HG03575 (cell line): ENCODE measurements around the gene LDLRAD4.

Experiments used
- ATAC-seq: cut with Tn5 transposase; IDR thresholded peaks from one replicate; pipeline ENCODE4 v1.9.1; 2021; ENCODE audit not compliant: unreplicated experiment, insufficient number of reproducible peaks, low FRiP score; ENCODE audit errors: extremely low read depth

Gene LDLRAD4

GRCh38 chr18:13572721-13573120, 354.2 kb downstream of the LDLRAD4 start:
- ATAC-seq = no peak

DNA sequence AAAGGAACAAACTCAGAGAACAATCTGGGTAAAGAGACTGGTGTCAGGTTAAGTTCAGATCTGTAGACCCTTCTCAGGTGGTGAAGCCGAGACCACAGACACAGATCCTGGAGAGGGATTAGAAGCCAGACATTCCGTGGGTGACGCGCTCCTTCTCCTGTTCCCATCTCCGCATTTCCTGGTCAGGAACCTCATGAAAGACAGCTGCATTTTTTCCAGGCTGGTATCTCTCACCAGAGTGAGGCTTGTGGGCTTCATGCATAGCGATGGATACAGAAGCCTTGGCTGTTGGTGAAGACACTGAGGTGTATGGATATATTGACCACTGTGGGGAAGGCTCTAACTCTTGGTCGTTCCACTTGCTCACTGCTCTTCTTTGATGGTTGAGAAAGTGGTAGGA, 355.2 kb downstream of the LDLRAD4 start:
- no peak for ATAC-seq

- no peak for ATAC-seq
Measured at GRCh38 chr18:13574355-13574754, 355.8 kb downstream of the LDLRAD4 start.

DNA sequence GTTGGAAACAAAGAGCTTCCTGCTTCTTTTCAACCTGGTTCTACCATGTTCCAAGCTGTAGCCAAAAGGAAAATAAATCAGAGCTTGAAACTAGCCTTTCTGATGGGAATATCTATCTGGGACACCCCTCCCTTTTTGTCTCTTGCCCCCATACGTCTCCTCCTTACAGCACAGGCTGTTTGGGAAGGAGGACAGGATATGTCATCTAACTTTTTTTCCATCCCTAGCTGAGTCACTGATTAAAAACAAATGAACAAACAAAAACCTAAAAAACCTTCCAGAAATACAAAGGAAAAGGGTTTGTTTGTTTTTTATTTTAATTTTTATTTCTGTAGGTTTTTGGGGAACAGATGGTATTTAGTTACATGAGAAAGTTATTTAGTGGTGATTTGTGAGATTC, 356.2 kb downstream of the LDLRAD4 start:
- ATAC-seq = no peak

DNA sequence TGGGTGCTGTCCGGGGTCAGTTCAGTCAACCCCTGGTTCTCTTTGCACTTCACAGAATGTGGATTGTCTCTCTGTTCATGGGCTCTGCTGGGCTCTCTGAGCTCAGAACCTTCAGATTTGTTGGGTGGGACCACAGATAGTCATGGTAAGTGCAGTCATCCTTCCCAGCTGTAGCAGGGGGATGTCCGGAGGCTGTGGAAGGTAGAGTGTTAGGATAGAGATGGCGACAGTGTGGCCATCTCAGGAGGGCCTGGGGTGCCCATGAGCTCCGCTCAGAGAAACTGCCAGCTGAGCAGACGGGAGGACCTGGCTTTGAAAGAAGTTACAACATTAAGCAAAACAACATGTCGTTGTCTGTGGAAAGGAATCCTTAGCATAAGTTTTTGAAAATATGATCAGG, 358.0 kb downstream of the LDLRAD4 start:
- no peak for ATAC-seq

- ATAC-seq = peak; percentile 67
Measured at GRCh38 chr18:13577091-13577697, 358.6 kb downstream of the LDLRAD4 start.

GRCh38 chr18:13577781-13578180, 359.2 kb downstream of the LDLRAD4 start:
- ATAC-seq = no peak

GRCh38 chr18:13578400-13578799, 359.8 kb downstream of the LDLRAD4 start:
- no peak for ATAC-seq

DNA sequence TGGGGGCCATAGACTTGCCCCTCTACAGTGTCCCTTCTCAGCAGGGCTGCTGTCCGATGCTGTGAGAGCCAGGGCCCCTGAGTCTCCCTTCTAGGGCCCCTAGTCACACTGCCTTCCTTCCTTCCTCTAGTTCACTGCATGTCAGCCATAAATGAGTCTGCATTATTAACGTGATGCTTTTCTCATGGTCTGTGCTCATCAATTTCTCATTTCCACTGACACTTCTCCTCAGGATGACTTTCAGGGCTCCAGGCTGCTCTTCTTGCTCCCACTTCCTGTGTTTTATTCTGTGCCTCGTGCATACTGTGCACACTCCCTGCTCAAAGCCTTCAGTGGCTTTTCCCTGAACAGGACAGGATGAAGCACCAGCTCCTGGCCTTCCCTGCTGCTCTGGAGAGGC, 361.3 kb downstream of the LDLRAD4 start:
- no peak for ATAC-seq

DNA sequence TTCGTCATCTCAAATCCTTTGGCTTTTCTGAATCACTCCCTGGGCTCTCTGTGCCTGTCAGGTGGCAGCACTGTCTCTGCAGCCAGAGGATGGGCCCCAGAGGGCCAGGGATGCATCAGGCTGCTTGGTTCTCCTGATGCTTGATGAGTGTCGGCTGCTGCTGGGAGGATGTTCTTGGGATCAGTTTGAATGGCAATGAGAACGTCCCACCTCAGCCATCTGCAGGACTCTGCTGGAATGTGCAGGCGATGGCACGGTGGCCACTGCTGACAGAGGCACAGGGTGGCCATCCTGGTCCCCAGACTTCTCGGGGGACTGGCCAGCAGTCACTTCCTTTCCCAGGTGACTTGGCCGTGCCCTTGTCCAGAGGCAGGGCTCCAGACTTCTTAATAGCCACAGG, 361.8 kb downstream of the LDLRAD4 start:
- ATAC-seq = no peak

DNA sequence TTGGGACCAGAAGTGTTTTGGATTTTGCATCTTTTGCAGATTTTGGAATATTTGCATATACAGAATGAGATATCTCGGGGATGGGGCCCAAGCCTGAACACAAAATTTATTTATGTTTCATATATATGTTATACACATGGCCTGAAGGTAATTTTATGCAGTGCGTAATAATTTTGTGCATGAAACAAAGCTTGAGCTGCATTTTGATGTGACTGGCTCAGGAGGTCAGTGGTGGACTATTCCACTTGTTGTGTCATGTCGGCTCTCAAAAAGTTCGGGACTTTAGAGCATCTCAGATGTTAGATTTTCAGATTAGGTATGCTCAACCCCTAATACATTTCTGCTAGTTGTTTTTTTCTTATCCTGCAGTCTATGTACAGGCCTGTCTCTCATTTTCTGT, 362.4 kb downstream of the LDLRAD4 start:
- no peak for ATAC-seq

- no peak for ATAC-seq
Measured at GRCh38 chr18:13581496-13582177, 363.1 kb downstream of the LDLRAD4 start.

DNA sequence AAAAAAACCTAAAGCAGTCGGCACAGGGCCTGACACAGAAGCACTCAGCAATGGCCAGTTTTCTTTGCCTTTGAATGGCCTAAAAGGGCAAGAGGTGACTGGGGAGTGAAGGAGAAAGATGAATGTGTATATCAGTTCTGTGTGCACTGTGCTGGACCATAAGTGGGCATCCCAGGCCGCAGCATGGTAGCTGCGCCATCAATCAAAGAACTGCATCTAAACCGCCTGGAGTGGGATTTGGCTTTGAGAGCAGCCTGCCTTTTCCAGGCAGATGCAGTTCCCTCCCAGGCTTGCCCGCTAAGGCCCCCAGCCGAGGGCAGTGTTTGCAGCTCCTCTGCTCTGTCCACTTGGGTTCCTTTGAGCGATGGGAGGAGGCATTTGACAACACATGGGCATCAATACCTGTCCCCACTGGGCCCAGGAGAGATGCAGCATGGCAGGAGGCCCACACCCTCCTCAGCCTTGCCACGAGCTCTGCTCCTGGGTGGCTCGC, 363.7 kb downstream of the LDLRAD4 start:
- ATAC-seq = no peak

- ATAC-seq = no peak
Measured at GRCh38 chr18:13583576-13584550, 365.3 kb downstream of the LDLRAD4 start.

DNA sequence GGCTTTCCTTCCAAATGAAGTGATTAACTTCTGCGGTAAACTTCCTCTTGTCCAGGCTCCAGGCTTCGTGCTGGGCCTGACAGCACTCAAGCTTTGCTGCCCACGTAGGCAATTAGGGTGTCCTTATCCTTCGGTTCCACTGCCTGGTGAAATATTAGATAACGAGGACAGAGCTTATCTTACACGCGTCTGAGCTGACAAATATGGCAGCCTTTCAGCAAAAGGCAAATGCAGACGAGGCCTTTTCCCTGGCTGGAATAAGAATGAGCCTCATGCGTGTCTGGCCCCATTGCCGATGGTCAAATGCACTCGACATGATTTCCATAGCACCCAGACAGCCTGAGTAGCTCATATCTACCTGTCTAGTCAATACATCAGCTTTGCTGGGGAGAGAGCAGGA, 366.3 kb downstream of the LDLRAD4 start:
- no peak for ATAC-seq

DNA sequence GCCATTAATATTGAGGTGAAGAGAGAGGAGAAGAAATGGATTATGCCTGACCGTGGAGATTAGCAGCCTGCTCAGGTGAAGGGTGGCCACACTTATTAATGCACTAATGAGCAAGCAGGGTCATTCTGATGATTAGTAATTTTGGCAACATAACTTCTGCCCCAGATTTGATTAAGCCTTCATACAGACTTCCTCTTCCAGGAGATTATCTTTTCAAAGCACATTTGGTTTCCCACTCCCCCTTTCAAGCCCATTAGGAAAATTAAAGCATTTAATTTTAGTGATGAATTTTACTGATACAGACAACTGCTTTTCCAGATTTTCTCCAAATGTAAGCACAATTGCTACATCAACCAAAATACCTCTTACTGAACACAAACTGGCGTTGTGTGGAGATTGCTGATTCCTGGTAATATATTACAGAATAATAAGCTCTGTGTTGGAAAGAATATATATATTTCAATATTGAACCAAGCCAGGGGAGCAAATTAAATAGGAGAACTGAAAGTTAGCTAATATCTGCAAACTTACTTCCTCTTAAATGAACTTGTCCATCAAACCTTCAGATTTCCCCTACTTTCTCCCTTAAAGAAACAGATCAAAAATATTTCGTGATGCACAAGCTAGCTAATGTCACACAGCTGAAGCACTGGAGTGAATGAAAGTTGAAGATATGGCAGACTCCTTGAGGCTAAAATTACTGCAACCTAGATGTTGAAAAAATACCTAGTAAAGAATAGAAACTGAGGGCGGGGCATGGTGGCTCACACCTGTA, 367.0 kb downstream of the LDLRAD4 start:
- no peak for ATAC-seq

DNA sequence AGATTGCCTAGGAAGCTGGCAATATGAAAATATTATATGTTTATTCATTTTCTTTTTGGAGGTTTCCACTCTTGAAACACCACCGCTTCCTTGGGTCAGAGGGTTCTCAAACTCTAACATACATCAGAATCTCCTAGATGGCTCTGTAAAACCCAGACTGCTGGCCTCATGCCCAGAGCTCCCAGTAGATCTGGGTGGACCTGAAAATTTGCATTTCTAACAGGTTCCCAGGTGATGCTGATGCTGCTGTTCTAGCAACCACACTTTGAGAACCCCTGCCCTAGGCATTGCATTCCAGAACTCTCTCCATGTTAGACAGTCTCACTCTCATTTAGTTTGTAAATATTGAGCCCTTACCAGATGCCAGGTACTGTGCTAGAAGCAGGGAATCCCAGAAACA, 368.4 kb downstream of the LDLRAD4 start:
- ATAC-seq = no peak

GRCh38 chr18:13587477-13587876, 368.9 kb downstream of the LDLRAD4 start:
- no peak for ATAC-seq

DNA sequence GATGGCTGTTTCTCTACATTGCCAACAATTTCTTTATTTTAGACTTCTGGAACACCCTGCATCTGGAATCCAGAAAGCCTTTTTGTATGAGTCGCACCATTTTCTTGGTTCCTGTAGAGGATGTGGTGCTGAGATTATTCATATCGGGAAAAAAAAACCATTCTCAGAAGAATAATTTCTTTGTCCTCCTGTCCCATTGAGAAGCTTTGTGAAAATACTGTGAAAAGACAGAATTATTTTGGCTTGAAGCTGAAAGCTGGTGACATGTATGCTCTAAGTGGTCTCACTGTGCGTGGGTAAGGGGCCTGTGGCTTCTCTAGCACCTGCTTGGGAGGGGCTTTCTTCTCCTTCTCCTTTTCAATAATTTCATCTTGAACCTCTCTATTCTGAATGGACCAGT, 369.4 kb downstream of the LDLRAD4 start:
- ATAC-seq = no peak
